GM19455 (cell line): ENCODE results near the gene ZKSCAN5.
"Not testable (repeated sequence)": the region's sequence is repeated elsewhere in the genome, so short reads cannot be mapped to it uniquely, and the experiment has no call there.

Source experiments
- ATAC-seq: cut with Tn5 transposase; IDR thresholded peaks from one replicate; pipeline ENCODE4 v1.9.1; 2021; ENCODE audit not compliant: unreplicated experiment

The ZKSCAN5 gene

DNA sequence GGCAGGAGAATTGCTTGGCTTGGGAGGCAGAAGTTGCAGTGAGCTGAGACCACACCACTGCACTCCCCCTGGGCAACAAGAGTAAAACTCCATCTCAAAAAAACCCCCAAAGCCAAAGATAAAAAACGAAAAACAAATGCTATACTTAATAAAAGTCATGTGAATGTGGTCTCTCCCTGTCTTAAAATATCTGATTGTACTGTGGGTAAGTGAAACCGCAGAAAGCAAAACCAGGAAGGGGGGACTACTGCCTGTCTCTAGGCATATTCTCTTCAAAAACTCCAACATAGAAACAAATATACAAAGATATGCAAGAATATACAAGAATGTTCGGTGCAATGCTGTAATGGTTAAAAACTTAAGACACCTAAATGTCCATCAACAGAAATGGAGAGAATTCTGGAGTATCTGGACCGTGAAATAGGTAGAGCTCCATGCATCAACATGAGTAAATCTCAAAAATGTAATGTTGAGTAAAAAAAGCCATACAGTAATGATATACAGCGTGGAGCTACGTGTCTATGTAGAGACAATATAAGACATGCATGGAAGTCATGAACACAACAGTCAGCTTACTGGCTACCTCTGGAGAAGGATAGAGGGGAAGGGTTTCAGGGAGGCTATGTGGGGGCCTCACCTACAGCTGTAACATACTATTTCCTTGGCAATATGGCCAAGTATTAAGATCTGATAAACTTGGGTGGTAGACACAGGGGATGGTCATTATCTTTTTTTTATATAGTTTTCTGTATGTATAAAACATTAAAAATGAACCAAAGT lies 6.5 kb upstream of the ZKSCAN5 start:
- no peak for ATAC-seq

DNA sequence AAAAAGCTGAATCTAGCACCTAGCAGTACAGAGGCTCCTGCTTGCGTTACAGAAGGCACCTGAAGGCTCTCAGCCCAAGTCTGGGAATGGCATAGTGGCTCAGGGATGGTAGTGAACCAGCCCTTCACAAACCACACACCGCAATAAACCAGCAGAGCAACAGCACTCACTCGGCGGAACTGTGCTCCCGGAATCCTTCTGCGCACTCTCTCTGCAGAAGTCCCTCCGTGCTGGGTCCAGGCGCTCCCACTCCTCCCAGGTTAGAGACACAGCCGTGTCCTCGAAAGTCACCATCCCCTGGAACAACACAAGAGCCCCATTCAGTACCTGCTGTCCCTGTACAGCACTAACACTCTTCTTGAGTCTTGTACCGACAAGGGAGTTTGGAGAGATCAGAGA lies 5.9 kb upstream of the ZKSCAN5 start:
- no peak for ATAC-seq

DNA sequence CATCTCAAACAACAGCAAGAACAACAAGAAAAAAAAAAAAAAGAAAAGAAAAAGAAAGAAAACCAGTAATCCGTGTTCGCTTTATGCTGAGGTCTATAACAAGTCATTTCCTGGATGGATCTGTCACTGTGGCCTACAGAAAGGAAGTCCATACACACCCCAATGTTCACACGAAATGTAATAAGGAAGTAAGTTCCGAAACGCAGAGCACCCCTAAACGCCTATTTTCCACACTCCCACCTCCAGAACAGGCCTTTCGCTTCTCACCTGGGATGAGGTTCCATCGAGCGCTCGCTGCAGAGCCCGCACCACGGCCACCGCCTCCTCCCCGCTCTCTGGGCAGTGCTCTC lies 5.1 kb upstream of the ZKSCAN5 start:
- no peak for ATAC-seq

DNA sequence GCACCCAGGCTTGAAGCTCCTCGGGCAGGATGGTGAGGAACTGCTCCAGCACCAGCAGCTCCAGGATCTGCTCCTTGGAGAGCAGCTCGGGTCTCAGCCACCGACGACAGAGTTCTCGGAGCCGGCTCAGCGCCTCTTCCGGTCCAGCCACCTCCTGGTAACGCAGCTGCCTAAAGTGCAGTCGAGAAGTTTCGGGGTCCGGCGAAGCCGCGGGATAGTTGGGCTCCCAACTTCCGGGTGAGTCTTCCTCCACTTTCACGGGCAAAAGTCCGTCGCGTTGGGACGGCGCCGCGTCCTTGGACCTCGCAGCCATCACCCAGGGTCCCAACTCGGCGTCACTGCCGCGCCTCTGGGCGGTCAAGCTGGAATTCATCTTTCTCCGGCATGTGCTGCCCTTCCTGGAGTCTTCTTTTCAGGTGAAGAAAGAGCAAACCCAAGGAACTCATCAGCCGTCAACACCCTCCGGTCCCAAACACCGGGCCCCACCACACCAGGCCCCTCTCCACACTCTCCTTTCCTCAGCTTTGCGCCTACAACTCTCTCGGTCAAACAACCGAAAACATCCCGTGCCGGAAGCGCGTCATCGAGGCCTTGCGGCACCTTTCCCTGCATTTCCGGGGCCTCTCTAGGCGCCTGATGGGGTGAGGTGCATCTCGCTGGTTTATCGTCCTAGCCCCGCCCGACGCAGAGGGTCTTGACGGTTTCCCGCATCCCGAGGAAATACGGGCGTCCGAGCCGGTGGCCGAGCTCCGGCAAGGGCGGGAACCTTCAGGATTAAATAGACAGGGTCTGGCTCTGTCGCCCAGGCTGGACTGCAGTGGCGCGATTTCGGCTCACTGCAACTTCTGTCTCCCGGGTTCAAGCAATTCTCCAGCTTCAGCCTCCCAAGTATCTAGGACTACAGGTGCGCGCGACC lies 4.5 kb upstream of the ZKSCAN5 start, which contains the start of gene ZNF394:
TSS of gene ZNF394 (minus strand) at position 561 of the 916 bp plus-strand sequence. CDS start at position 373, 188 bp downstream.
- ATAC-seq = peak; percentile 42

DNA sequence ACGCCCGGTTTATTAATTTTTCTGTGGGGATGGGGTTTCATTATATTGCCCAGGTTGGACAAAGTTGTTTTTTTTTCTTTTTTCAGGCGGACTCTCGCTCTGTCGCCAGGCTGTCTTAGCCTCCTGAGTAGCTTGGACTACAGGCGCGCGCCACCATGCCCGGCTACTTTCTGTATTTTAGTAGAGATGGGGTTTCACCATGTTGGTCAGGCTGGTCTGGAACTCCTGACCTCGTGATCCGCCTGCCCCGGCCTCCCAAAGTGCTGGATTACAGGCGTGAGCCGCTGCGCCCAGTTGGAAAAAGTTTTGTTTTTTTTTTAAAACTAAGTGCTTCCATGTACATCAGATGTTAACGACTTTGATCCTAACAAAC lies 3.8 kb upstream of the ZKSCAN5 start:
- no peak for ATAC-seq

GRCh38 chr7:99501236-99501635 lies 3.2 kb upstream of the ZKSCAN5 start:
- ATAC-seq = not testable (repeated sequence)

DNA sequence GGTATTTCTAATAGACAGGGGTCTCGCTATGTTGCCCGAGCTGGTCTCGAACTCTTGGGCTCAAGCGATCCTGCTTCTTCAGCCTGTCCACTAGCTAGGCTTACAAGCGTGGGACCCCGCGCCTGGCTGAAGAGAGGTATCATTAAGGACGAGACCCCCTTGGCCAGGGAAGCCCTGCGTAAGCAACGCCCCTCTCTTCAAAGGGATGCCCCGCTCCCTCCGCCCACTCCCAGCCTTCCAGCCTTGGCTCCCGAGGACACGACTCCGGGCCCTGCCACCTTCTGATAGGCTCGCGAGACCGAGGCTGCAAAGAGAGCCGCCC lies 220 bp upstream of the ZKSCAN5 start:
- ATAC-seq = no peak

DNA sequence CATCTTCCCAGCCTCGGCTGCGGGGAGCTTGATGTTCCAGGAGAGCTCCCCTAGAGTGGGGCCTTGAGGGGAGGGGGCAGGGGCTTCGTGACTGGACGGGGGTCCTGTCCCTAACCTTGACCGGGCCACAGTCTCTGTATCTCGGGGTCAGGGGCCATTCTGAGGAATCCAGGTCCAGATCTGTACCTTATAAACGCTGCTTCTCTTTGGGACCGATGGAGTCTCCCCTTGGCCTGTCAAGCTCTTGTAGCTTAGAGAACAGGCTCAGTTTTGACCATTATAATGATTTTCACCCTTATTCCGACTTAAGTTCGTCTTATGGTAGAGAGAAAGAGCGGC lies 831 bp downstream of the ZKSCAN5 start:
- peak; percentile 2 for ATAC-seq

GRCh38 chr7:99514050-99514449 lies 9.6 kb downstream of the ZKSCAN5 start:
- ATAC-seq = no peak

DNA sequence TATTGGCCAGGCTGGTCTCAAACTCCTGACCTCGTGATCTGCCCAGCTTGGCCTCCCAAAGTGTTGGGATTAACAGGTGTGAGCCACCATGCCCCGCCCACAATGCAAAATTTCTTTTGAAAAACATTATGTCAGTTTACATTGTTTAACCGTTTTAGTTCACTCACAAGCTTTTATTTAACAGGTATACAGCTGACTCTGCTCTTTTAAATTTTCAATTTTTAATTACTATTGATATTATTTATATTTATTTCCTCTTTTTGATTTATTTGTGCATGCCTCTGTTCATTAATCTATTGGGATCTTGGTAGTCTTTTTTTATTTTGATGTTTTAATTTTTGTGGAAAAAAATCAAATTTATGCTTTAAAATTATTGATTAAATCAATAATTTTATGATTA lies 16.9 kb downstream of the ZKSCAN5 start:
- ATAC-seq = no peak

- no peak for ATAC-seq
These were observed 21.4 kb downstream of the ZKSCAN5 start for GRCh38 chr7:99525713-99526440.

- no peak for ATAC-seq
These were observed 26.9 kb downstream of the ZKSCAN5 start for GRCh38 chr7:99531354-99531765.

DNA sequence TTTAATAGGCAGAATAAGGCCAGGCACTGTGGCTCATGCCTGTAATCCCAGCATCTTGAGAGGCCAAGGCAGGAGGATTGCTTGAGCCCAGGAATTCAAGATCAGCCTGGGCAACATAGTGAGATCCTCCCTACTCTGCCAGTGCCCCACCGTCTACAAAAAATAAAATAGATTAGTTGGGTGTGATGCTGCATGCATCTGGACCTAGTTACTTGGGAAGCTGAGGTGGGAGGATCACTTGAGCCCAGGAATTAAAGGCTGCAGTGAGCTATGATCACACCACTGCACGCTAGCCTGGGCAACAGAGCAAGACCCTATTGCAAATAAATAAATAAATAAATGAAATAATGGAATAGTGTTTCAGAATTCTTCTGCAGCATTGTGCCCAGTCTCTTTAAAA lies 31.2 kb downstream of the ZKSCAN5 start:
- no peak for ATAC-seq

DNA sequence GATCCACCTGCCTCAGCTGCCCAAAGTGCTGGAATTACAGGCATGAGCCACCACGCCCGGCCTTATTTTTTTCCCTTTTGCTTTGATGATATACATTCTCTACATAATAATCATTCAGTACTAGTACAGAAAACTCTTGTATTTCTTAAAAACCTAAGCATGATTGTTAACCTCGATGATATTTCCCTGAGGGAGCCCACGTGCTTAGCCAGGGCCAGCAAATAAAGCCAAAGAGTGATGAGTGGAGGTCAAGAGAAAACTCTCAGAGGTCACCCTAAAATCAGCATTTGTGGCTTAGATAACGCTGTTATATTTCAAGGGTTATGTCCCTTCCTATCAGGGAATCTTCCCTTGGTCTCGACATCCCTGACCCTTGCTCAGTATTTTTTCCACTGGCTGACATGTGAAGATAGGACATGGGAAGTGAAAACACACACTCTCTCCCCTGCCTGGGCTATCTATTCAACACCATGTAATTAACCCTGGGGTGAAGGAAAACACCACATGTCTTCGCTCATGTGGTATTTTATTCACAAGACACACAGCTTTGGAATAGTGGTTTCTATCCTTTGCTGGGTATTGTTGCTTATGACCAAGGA lies 34.9 kb downstream of the ZKSCAN5 start:
- no peak for ATAC-seq

GRCh38 chr7:99540542-99540941 lies 36.1 kb downstream of the ZKSCAN5 start:
- no peak for ATAC-seq

- no peak for ATAC-seq
These were observed 36.8 kb downstream of the ZKSCAN5 start for GRCh38 chr7:99541212-99541611.

DNA sequence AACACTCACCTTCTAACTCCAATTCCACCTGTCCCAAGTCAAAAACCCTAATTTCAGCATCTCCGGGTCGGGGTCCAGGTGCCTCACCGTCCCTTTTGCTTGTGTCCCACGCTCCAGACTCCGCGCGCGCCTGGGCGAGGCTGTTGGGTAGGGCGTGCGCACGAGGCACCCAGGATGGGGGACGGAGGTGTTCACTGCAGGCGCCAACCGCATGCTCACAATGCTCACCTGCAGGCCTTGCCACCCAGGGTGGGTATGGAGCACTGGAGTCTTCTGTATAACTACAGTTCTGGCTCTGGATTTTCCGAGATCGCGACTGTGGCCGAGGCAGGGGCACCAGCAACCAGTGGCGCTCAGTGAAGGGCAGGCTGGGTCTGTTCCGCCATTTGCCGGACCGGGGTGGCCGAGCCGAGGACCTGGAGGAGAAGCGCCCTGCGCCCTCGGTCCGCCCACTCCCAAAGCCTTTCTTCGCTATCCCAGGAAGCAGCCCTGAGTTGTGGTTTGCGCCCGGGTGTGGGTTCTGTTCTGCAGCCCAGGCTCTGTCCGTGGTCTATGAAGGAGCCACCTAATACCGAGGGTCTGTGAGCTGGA lies 38.7 kb downstream of the ZKSCAN5 start:
- ATAC-seq = no peak

DNA sequence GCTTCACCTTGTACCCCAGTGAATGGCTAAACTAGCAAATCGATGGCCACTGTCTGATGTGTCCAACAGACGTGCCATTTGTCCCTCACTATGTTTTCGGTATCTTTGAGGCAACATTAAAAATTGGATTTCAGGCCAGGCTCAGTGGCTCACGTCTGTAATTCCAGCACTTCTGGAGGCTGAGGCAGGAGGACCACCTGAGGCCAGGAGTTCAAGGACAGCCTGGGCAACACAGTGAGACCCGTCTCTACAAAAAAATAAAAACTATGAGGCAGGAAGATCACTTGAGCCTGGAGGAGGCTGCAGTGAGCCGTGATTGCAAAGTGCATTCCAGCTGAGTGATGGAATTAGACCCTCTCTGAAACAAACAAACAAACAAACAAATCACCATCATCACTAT lies 39.5 kb downstream of the ZKSCAN5 start:
- ATAC-seq = no peak

- not testable (repeated sequence) for ATAC-seq
These were observed 40.8 kb downstream of the ZKSCAN5 start for GRCh38 chr7:99545308-99545707.

DNA sequence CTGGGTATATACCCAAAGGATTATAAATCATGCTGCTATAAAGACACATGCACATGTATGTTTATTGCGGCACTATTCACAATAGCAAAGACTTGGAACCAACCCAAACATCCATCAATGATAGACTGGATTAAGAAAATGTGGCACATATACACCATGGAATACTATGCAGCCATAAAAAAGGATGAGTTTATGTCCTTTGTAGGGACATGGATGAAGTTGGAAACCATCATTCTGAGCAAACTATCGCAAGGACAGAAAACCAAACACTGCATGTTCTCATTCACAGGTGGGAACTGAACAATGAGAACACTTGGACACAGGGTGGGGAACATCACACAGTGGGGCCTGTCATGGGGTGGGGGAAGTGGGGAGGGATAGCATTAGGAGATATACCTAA lies 45.1 kb downstream of the ZKSCAN5 start:
- not testable (repeated sequence) for ATAC-seq

- peak; percentile 14 for ATAC-seq
These were observed 46.9 kb downstream of the ZKSCAN5 start for GRCh38 chr7:99551334-99551733.
